Measurements from ENCODE around the gene HEG1. TPM values are rescaled to one million over a fixed set of nuclear protein-coding genes. Genes with fewer than 3 reads are reported as not detected.
"Not testable (repeated sequence)": the region's sequence is repeated elsewhere in the genome, so short reads cannot be mapped to it uniquely, and the experiment has no call there.

HEG1 gene
- total RNA-seq, 1 donor from 2014 or later, result 36.0 TPM

DNA sequence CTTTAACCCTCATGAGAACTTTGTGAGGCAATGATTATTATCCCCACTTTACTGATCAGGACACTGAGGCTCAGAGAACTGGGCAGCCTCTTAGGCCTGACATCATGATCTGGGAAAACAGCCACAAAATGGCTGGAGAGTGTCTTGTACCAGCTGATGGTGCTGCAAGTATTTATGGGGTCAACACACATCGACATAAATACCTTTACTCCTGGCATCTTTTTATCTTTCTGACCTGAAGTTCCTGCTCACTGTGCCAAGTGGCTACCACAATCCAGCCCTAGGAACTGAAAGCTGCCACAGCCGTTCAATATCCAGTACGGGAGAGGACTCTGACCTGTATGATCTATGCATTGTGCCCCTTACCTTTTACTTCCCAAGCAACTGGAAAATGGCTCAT lies 92.0 kb downstream of the HEG1 start:
- intact Hi-C loops (cut with micrococcal nuclease), result no loop called here

DNA sequence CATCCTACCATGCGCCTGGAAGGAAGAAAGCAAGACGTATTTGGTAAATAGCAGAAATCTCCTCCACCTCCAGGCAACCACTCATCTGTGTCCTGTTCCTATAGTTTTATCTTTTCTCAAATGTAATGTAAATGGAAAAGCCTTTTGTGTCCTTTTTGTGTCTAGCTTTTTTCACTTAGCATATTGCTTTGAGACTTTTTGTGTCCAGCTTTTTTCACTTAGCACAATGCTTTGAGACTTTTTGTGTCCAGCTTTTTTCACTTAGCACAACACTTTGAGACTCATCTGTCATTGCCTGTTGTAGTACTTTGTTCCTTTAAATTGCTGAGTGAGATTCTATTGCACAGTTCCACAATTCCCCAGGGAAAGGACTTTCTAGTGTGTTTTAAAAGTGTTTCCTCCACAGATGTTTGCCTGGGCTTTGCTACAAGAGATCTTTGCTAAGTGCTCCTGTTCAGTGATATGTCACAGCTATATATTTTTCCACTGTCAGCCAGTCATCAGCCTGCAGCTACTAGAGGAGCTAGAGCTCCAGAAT lies 93.3 kb downstream of the HEG1 start:
- intact Hi-C loops (cut with micrococcal nuclease), result no loop called here

DNA sequence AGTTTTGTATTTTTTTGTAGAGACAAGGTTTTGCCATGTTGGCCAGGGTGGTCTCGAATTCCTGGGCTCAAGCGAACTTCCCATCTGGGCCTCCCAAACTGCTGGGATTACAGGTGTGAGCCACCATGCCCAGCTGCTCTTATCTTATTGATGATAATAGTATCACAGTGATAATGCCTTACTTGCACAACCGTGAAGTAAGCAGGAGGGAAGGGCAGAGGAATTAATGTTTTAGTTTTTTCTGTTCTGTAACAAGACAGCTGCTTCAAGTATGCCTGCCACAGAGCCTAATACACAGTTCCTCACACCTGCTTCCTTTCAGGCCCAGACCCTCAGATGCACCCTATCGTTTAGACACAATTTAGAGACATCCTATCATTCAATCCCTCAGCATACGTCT lies 95.1 kb downstream of the HEG1 start:
- intact Hi-C loops (cut with micrococcal nuclease), result no loop called here

DNA sequence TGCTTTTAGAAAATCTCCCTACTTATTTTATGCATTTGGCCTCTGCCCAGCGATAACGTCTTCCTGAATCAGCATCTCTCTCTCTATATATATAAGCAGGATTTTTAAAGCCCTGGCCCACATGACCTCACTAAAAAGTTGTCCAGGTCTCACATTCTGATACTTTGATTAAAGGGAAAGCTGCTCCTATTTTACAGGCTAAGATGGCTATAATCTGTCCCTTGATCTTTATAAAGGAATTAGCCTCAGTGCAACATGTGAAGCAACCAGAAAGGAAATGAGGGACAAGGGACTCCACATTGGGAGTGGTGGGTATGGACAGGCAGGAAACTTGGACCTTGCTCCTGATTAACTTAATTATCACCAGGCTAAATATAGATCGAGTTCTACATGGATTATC lies 95.7 kb downstream of the HEG1 start:
- intact Hi-C loops (cut with micrococcal nuclease), result no loop called here

DNA sequence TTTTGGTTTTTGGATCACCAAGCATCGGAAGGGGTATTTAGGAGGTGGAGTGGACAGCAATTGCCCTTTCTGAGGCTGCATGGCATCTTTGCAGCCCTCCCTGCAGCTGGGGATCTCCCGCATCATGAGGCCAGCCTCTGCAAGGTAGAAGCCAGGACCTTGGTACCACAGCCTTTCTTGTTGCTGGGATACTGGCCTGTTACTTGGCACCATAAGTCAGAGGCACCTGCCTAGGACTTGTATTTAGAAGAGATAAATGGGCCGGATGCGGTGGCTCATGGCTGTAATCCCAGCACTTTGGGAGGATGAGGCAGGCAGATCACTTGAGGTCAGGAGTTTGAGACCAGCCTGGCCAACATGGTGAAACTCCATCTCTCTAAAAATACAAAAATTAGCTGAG lies 97.8 kb downstream of the HEG1 start:
- intact Hi-C loops (cut with micrococcal nuclease), result not testable (repeated sequence)

DNA sequence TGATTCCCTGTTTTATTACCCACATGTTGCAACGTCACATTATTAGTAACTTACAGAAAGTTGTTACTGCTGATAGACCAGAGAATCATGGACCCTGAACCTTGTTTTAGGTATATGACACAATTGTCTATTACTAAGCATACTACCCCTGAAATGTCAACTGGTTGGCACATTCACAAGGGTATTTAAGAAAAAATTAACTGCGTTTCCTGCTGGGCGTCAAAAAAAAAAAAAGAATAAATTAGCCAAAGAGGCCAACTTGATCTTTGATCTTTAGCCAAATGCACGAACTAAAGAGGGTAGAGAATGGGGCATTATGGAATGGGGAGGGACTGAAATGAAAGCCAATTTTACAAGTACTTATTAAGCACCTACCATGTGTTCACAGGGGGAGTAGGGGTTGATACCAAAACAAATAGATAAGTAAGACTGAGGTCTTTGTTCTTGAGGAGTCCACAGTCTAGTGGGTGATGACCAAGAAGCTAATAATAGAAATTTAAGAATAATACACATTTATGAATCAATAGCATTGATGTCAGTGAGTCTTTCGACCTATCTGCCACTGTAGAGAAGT lies 103.4 kb downstream of the HEG1 start:
- intact Hi-C loops (cut with micrococcal nuclease), result no loop called here

DNA sequence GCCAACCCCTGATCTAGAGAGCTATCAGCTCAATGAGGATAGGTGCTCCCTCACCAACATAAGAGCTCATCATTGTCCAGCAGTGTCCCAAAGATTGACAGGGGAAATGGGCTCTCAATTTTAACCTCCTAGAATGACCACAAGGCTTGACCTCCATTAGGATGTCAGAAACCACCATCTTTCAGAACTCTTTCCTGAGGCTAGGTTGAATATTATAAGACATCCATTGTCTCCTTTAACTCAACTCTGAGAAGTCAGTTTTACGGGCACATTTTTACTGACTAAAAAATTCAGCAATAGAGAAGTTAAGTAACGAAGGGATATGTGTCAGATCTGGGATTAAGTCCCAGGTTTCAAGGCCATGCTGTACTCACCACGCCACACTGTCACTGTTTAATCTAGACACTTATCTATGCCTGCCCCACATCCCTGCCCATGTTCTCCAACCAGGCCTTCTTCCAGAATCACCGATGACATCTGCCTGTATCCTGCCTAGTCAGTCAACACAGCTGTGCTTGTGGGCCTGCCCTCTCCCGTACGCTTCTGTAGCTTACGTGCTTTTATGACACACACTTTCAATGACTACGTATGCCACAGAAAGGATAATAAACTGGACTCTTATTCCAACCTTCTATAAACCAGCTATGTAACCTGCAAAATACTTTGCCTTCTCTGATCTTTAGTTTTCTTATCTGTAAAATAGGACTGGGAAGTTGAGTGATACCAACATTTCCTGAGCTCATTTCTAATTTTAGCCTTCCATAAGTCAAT lies 104.1 kb downstream of the HEG1 start:
- intact Hi-C loops (cut with micrococcal nuclease), result no loop called here

DNA sequence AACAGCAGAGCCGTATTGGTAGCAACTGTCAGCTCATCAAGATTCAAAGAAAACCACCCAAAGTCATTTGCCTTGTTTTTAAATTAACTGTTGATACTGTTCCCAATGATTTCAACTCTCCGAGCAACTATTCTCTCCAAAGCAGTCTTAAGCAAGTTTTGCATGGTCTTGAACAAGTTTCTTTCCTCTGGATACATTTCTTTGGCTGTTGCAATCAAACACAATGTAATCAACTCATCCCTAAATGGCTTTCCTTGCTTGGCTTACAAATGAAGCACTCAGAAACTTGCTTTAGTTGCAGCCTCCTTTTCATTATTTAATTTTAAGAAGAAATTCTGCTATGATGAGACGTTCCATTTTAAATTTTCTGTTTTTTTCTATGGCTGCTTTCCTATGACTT lies 105.8 kb downstream of the HEG1 start:
- intact Hi-C loops (cut with micrococcal nuclease), result no loop called here

DNA sequence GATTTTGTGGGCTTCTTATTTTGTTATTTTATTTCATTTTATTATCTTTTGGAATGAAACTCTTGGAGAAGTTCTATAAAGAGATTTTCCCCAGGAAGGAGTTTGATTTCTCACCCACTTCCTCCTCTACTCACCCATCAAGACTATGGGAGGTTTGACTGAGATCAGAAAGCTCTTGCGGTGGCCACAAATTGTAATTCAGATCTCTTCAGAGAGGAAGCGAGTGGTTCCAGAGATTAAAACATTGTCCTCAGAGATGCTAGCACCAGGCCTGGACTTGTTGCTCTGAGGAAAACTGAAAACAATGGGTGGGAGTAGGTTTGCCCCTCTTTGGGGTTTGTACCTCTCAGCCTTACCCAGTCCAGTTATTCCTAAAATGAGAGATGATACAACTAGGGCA lies 113.2 kb downstream of the HEG1 start:
- intact Hi-C loops (cut with micrococcal nuclease), result no loop called here

DNA sequence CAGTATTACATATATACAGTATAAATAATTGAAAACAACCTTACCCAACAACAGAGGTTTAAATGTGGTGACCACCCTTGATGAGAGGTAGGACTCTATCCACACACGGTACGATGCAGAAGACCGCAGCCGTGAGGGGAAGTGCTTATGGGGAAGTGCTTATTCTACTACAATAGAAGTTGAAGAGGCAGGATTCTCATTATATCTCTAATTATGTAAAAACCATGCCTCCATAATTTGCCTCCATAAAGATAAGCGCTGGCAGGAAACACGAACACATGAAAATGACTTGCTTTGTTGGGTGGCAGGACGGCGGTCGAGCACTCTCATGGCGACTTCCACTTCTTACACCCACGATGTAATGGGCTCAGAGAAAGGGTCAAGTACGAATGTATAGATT lies 114.0 kb downstream of the HEG1 start:
- intact Hi-C loops (cut with micrococcal nuclease), result no loop called here

DNA sequence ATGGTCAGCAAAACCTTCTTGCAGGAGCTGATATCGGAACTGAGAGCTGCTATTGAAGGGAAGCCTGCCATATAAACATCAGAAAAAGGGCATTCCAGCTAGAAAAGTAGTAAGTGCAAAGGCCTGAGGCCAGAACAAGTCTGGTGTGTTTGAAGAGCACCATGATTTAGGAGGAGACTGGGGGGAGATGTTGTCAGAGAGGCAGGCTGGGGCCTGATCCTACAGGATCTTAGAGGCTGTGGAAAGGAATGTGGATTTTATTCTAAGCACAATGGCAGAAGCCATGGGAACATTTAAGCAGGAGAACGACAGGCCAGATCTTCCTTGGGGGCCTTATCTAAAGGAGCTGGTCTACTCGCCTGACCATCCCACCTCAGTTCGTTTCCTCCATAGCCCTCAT lies 116.1 kb downstream of the HEG1 start:
- intact Hi-C loops (cut with micrococcal nuclease), result no loop called here

DNA sequence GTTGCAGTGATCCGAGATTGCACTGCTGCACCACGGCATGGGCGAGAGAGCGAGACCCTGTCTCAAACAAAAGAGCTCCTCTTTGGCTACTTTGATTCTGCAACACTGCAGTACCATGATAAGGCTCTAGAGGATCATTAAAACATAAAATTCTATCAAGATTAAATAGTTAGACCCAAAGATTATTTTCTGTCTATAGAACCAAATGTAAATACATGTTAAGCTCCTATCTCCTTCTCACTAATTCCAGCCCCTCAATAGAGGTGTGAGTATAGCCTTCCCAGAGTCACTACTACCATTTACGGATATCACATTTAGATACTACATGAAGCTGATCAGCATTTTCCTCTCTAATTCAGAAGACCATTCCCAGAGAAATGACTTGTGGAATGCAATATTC lies 116.9 kb downstream of the HEG1 start:
- intact Hi-C loops (cut with micrococcal nuclease), result no loop called here

DNA sequence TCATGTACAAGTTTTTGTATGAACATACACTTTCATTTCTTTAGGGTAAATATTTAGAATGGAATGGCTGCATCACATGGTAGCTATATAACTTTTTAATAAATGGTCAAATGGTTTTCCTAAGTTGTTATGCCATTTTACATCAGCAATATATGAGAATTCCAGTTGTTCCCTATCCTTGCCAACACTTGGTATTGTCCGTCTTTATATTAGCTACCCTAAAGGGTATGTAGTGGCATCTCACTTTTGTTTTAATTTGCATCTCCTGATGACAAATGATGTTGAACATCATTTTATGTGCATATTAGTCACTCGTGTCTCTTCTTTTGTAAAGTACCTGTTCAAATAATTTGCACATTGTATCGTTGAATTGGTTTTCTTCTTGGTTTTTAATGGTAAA lies 118.7 kb downstream of the HEG1 start:
- intact Hi-C loops (cut with micrococcal nuclease), result no loop called here

DNA sequence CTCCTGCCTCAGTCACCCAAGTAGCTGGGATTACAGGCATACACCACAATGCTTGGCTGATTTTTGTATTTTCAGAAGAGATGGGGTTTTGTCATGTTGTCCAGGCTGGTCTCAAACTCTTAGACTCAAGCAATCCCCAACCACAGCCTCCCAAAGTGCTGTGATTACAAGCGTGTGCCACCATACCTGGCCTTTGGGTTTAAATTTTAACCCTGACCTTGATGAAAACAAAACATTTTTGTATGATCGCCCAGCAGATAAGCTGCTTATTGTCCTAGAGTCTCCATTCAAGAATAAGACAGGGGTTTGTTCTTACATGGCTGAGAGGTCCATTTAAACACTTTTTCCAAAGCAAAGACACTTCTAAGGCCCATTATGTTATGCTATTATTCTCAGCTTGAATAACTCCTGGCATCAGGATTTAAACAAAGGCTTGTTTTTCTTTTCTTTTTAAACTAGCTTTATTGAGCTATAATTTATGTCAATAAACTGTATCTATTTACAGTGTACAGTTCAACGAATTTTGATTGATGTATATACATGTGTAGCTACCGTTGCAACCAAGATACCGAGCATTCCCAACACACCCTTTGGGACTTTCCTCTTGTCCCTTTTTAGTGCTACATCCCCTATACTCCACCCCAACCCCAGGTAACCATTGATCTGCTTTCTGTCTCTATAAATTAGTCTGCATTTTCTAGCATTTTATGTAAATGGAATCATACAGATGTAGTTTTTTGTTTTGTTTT lies 119.8 kb downstream of the HEG1 start:
- intact Hi-C loops (cut with micrococcal nuclease), result no loop called here

DNA sequence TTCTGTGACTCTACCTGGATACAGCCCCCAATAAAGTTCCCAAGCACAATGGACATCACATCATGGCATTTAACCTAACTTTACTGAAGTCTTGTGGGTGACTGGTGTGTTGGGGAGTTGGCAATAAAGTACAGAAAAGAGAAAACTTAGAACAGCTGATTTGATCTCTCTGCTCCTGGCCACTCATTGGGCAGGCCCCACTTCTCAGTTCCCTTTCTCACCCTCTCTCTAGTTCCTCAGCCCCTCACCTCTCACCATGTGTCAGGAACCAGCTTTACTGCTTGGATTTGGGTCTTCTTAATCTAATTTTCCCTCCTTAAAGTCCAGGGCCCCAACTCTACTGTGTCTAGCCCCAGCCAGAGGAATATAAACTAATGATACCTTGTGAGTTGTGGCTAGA lies 120.5 kb downstream of the HEG1 start:
- intact Hi-C loops (cut with micrococcal nuclease), result no loop called here

DNA sequence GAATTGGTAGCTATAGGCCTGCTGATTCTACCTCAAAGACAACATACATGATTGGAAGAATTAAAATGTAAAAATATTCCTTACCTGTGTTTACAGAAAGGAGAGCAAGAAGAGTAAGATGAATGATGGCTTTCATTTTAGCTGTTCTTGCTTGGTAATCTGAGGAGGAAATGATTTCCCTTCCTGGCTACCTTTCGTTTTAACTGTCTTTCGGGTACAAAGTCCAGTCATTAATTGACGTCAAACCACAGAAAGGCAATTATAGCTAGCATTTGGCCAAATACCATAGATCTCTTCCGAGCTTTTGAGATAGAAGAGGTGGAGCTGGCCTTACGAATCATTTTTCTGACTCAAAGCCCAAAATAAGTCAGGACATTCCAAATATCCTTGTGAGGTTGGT lies 121.2 kb downstream of the HEG1 start, which contains the start of gene MUC13:
Gene MUC13, minus strand, starts transcription at position 175 of the 400 bp plus-strand sequence. Its CDS starts 39 bp downstream, at position 136.
- intact Hi-C loops (cut with micrococcal nuclease), result no loop called here

DNA sequence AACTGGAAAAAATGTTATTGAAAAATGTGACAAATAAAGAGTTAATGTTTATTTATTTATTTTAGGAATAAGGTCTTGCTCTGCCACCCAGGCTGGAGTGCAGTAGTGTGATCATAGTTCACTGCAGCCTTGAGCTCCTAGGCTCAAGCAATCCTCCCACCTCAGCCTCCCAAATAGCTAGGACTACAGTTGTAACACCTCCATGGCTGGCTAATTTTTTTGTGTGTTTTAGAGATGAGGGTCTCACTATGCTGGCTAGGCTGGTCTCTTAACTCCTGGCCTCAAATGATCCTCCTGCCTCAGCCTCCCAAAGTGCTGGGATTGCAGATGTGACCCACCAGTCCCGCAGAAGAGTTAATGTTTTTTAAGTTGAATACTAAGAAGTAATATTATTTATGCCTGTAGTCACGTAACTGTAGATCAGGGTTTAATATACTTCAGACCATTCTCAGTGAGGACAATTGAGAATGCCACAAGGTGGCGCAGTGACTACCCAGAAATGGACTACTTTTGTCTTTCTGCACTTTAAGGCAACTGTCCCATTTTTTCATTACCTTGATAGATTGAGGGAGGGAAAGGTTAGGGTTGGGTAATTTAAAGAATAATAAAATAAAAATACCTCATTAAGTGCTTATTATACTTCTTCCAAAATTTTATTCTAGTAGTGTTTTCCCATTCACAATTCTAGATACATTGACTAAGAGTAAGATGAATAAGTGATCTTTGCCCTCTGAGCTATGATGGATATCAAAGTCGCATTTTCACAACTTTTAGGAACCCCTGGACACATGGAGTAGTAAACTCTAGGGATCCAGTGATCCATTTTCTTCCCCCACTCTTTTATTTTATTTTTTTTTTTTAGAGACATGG lies 127.2 kb downstream of the HEG1 start:
- intact Hi-C loops (cut with micrococcal nuclease), result loop anchor here (1.0 kb wide), 2 partner anchors 510 to 657 kb away; no protein-coding TSS in a partner anchor

DNA sequence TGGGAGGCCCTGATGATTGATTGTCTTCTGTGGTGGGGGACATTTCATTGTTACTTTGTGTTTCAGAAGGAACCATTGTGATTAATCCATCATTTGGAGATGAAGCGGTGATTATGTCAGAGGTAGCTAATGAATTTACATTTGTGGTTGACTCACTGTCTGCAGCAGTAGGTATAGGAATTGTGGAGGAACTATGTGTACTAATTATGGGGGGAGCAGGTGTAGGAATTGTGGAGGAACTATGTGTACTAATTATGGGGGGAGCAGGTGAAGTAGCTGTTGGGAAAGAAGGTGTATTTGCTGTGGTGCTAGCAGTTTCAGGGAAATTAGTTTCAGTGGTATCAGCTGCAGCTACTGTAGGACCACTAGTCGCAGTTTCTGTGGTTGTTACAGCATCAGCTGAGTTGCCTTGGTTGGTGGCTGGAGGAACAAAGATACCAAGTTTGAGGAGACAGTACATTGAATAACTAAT lies 128.2 kb downstream of the HEG1 start:
- intact Hi-C loops (cut with micrococcal nuclease), result loop anchor here (1.0 kb wide), 1 partner anchor 511 kb away; no protein-coding TSS in a partner anchor

DNA sequence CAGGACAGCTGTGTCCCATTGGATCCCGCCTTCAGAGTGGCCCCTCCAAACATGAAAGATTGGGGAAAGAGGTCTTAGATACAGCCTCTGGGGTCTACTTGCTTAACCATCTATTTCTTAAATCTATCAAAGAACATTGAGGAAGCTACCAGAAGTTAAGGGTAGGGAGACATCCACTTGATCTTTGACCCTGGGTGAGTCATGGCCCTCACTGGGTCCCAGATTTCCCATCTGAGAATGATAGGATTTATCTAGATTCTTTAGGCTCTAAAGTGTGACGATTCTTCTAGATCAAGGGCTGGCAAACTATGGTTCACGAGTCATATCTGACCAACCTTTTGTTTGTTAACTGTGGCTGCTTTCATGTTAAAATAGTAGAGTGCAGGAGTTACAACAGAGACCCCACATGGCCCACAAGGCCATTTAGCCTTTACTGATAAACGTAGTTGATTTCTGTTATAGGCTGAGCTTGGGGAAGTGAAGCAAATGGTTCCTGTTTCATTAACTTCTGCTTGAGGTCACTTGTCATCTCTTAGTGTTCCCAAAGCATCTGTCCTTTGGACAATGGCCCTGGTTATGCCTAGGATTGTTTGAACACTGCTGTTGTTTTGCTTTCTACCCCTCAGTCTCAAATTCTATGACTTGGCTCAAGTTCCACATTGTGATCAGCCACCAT lies 129.2 kb downstream of the HEG1 start:
- intact Hi-C loops (cut with micrococcal nuclease), result no loop called here

DNA sequence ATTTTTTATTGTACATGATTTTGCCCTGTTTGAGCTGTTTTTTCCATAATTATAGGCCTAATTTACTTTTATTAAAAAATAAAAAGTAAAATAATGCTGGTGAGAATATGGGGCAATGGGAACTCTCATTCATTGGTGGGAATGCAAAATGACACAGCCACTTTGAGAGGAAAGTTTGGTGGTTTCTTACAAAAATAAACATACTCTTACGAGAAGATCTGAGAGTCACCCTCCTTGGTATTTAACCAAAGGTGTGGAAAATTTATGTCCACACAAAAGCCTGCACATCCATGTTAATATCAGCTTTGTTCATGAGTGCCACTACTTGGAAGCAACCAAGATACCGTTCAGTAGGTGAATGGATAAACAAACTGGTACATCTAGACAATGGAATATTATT lies 131.1 kb downstream of the HEG1 start:
- intact Hi-C loops (cut with micrococcal nuclease), result no loop called here

Measured in T-helper 2 cell treated with Interferon-gamma antibody and Interleukin-4, amounts not matched to agents 100 ng/mL and 5 ng/mL, for 36 hours (primary cell).